K562 (cell line): ENCODE data around the gene IKZF4. TPM values are rescaled to one million over a fixed set of nuclear protein-coding genes. Genes with fewer than 3 reads are reported as not detected.

Source experiments
- CBFA2T3 ChIP-seq: fragments of 450-650 bp; IDR thresholded peaks from 2 replicates; pipeline ENCODE4 v1.6.1; 2017
- CBX5 ChIP-seq: IDR thresholded peaks from 2 replicates; pipeline ENCODE4 v1.6.1; 2014; ENCODE audit warnings: low read depth, borderline replicate concordance
- CC2D1A ChIP-seq: fragments of 450-650 bp; IDR thresholded peaks from 2 replicates; pipeline ENCODE4 v1.6.1; 2017; ENCODE audit warnings: mild to moderate bottlenecking
- CCNT2 ChIP-seq: IDR thresholded peaks from 2 replicates; pipeline ENCODE4 v1.6.1; 2011; ENCODE audit warnings: borderline replicate concordance, low read depth, mild to moderate bottlenecking, moderate library complexity, mixed read lengths, low read length; ENCODE audit not compliant: insufficient read length; ENCODE audit errors: extremely low read depth
- ELF4 ChIP-seq: fragments of 450-650 bp; formaldehyde crosslinking; IDR thresholded peaks from 2 replicates; pipeline ENCODE4 v1.4.0; 2022; ENCODE audit warnings: missing genetic modification characterization
- FOXP1 ChIP-seq: sonication (generic); formaldehyde crosslinking; IDR thresholded peaks from 2 replicates; pipeline ENCODE4 v1.8.0; 2022; ENCODE audit warnings: mild to moderate bottlenecking, missing genetic modification reagents
- HNRNPUL1 ChIP-seq: fragments of 200-400 bp; formaldehyde crosslinking; IDR thresholded peaks from 2 replicates; pipeline ENCODE4 v1.6.1; 2017; ENCODE audit warnings: low read length
- MEIS2 ChIP-seq: fragments of 450-650 bp; IDR thresholded peaks from 2 replicates; pipeline ENCODE4 v1.6.1; 2014; ENCODE audit warnings: mild to moderate bottlenecking; ENCODE audit not compliant: partially characterized antibody
- MITF ChIP-seq: IDR thresholded peaks from 2 replicates; pipeline ENCODE4 v1.6.1; 2014; ENCODE audit warnings: antibody characterized with exemption
- NCOR1 ChIP-seq: fragments of 450-650 bp; IDR thresholded peaks from 2 replicates; pipeline ENCODE4 v1.6.1; 2016; ENCODE audit warnings: mild to moderate bottlenecking, moderate library complexity
- POLR2AphosphoS2 ChIP-seq: IDR thresholded peaks from 2 replicates; pipeline ENCODE4 v1.6.1; 2012; ENCODE audit warnings: low read length, improper control_type of control experiment
- POLR2B ChIP-seq: fragments of 450-650 bp; IDR thresholded peaks from 2 replicates; pipeline ENCODE4 v1.6.1; 2018; ENCODE audit warnings: low read depth; ENCODE audit not compliant: partially characterized antibody
- SPI1 ChIP-seq: IDR thresholded peaks from 2 replicates; pipeline ENCODE4 v1.6.1; 2011; ENCODE audit warnings: low read depth, low read length, control low read depth, borderline replicate concordance
- TAF9B ChIP-seq: fragments of 450-650 bp; IDR thresholded peaks from 2 replicates; pipeline ENCODE4 v1.6.1; 2018; ENCODE audit warnings: mild to moderate bottlenecking; ENCODE audit not compliant: partially characterized antibody
- TEAD4 ChIP-seq, 2 experiments: sonication (generic) in 1 of 2; formaldehyde crosslinking in 1 of 2; IDR thresholded peaks; 2 replicates each; pipeline versions ENCODE4 v1.6.1 to v1.8.0; 2012 to 2022; ENCODE audit warnings: borderline replicate concordance in 1 of 2, inconsistent platforms in 1 of 2, low read length in 1 of 2, mild to moderate bottlenecking in 1 of 2, missing genetic modification reagents in 1 of 2
- ZNF174 ChIP-seq: fragments of 250-450 bp; sonication (Bioruptor Pico); IDR thresholded peaks from 2 replicates; pipeline ENCODE4 v1.4.0; 2020; ENCODE audit warnings: mild to moderate bottlenecking
- ZNF175 ChIP-seq: fragments of 200-800 bp; sonication (Bioruptor generic); IDR thresholded peaks from 2 replicates; pipeline ENCODE4 v1.6.1; 2016; ENCODE audit warnings: low read depth, mild to moderate bottlenecking, missing genetic modification characterization, missing compliant biosample characterization
- ZNF232 ChIP-seq: sonication (generic); formaldehyde crosslinking; IDR thresholded peaks from 2 replicates; pipeline ENCODE4 v1.8.0; 2022; ENCODE audit warnings: mild to moderate bottlenecking, missing genetic modification reagents
- ZNF561 ChIP-seq: fragments of 450-650 bp; formaldehyde crosslinking; conservative IDR thresholded peaks from 2 replicates; pipeline ENCODE4 v1.4.0; 2020; ENCODE audit warnings: mild to moderate bottlenecking, moderate library complexity
- ZNF592 ChIP-seq: fragments of 450-650 bp; IDR thresholded peaks from 2 replicates; pipeline ENCODE4 v1.6.1; 2017; ENCODE audit warnings: antibody characterized with exemption, mild to moderate bottlenecking
- ZNF717 ChIP-seq: fragments of 250-450 bp; sonication (Bioruptor Pico); IDR thresholded peaks from 2 replicates; pipeline ENCODE4 v1.5.0; 2021
- ZNF764 ChIP-seq: fragments of 250-450 bp; sonication (Bioruptor Pico); IDR thresholded peaks from 2 replicates; pipeline ENCODE4 v1.4.0; 2020; ENCODE audit warnings: low read depth, mild to moderate bottlenecking, moderate library complexity
- polyA plus RNA-seq, 8 experiments: library from polyadenylated mRNA; depleted of rRNA in 4 of 8; stranded (reverse) in 5 of 8; unstranded in 3 of 8; fragments of >200 nt; fragmentation: Nextera tagmentation in 2 of 8; fragmentation: Illumina TruSeq in 1 of 8; extraction: Ambion mirVana in 2 of 8; extraction: Trizol in 1 of 8; gene quantifications; 2 replicates each; pipeline versions ENCODE4 v1.2.1 to v1.2.3, GENCODE V29; 2011 to 2014; ENCODE audit warnings: inconsistent platforms in 1 of 8, missing spikeins in 1 of 8
- total RNA-seq, 7 experiments: library from RNA; depleted of rRNA in 6 of 7; stranded (reverse); fragments of >200 nt in 6 of 7; fragmentation: Illumina TruSeq in 2 of 7; extraction: Trizol in 2 of 7; gene quantifications; 2 replicates each; pipeline versions ENCODE4 v1.2.1 to v1.2.3, GENCODE V29; 2011 to 2021; ENCODE audit warnings: low replicate concordance in 1 of 7
- TF ChIP-seq, protein P1 (sequence below): fragments of 250-450 bp; sonication (Bioruptor Pico); IDR thresholded peaks from 2 replicates; pipeline ENCODE4 v1.5.1; 2021; ENCODE audit warnings: mild to moderate bottlenecking

Gene IKZF4
- total and polyA plus RNA-seq, 9 of the 15 experiments (the other 6 are each of a cell fraction or from before 2014, with no cell fraction given) = 1.9 to 16.3 (median 3.6) TPM

DNA sequence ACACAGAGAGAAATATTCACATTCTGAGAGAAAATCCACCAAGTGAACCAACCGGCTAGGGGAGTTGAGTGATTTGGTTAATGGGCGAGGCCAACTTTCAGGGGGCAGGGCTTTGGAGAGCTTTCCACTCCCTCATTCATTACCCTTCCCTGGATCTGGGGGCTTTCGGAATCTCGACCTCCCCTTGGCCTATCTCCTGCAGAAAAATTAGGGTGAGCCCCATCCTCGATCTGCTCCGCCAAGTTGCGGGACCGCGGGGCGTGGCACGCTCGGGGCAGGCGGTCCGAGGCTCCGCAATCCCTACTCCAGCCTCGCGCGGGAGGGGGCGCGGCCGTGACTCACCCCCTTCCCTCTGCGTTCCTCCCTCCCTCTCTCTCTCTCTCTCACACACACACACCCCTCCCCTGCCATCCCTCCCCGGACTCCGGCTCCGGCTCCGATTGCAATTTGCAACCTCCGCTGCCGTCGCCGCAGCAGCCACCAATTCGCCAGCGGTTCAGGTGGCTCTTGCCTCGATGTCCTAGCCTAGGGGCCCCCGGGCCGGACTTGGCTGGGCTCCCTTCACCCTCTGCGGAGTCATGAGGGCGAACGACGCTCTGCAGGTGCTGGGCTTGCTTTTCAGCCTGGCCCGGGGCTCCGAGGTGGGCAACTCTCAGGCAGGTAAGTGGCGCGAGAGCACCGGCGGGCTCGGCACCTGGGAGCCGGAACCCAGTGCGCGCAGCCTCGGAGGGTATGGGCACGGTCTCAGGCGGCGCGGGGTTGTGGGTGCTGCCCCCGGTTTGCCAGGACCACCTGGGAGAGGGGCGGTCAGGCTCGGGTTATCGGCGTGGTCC lies 59.1 kb downstream of the IKZF4 start, which contains the start of gene ERBB3 (continued):
- TF ChIP-seq MITF = no peak
- no peak for TF ChIP-seq ZNF592
- TF ChIP-seq SPI1 = no peak
- TF ChIP-seq ZNF174 (CRISPR knock-in tag) = no peak
- peak; percentile 33 for TF ChIP-seq MEIS2
- peak; percentile 29 for TF ChIP-seq POLR2B
- TF ChIP-seq ELF4 (CRISPR knock-in tag) = no peak
- TF ChIP-seq, protein P1, sequence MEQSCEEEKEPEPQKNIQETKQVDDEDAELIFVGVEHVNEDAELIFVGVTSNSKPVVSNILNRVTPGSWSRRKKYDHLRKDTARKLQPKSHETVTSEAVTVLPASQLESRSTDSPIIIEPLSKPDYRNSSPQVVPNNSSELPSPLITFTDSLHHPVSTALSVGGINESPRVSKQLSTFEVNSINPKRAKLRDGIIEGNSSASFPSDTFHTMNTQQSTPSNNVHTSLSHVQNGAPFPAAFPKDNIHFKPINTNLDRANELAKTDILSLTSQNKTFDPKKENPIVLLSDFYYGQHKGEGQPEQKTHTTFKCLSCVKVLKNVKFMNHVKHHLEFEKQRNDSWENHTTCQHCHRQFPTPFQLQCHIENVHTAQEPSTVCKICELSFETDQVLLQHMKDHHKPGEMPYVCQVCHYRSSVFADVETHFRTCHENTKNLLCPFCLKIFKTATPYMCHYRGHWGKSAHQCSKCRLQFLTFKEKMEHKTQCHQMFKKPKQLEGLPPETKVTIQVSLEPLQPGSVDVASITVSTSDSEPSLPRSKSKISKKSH (CRISPR knock-in tag) = no peak
- no peak for TF ChIP-seq CBFA2T3
- no peak for TF ChIP-seq CC2D1A
- TF ChIP-seq TEAD4 (IDR thresholded peaks at IDR 0.05; ENCODE audit: low read length) = no peak; the same call in 1 of the 2 replicates
- peak; percentile 28; the same call in 1 of the 2 replicates for TF ChIP-seq TEAD4 (CRISPR knock-in tag; IDR thresholded peaks at IDR 0.05; ENCODE audit: borderline replicate concordance)
- no peak for TF ChIP-seq POLR2AphosphoS2
- 0 out of 2 replicates have a peak, but pooled peaks have one; percentile 73 for TF ChIP-seq ZNF232 (CRISPR knock-in tag)
- TF ChIP-seq ZNF561 (CRISPR knock-in tag) = no peak
- TF ChIP-seq ZNF175 (CRISPR knock-in tag) = no peak
- TF ChIP-seq HNRNPUL1 = no peak
- peak; percentile 74 for TF ChIP-seq CCNT2
- TF ChIP-seq FOXP1 = peak; percentile 67
- no peak for TF ChIP-seq ZNF717 (CRISPR knock-in tag)
- TF ChIP-seq CBX5 = no peak
- no peak for TF ChIP-seq ZNF764 (CRISPR knock-in tag)
- TF ChIP-seq NCOR1 = no peak
- no peak for TF ChIP-seq TAF9B
